Aorta (tissue), 5 donors: Measurements from ENCODE around the gene ERC1. TPM values are rescaled to one million over a fixed set of nuclear protein-coding genes. Genes with fewer than 3 reads are reported as not detected.
A peak's percentile ranks its signal among the peaks of the same experiment; 100 is the strongest.
"Not testable (repeated sequence)": the region's sequence is repeated elsewhere in the genome, so short reads cannot be mapped to it uniquely, and the experiment has no call there.

Source experiments
- ATAC-seq: fragments of 200-7000 bp; cut with Tn5 transposase; one replicate; pipeline ENCODE4 v1.9.1; 2022; ENCODE audit warnings: moderate library complexity; ENCODE audit not compliant: low FRiP score
- DNase-seq, 2 donors: peaks; one replicate each; pipeline ENCODE4 v3.0.0-alpha.2; 2020
- H3K27ac ChIP-seq, 2 donors: one replicate each; pipeline ENCODE4 v1.5.1; 2013; ENCODE audit warnings: low read length in 2 of 2, mild to moderate bottlenecking in 2 of 2, moderate library complexity in 2 of 2, control low read depth in 1 of 2, inconsistent platforms in 1 of 2, low read depth in 1 of 2
- H3K27me3 ChIP-seq, 2 donors: one replicate each; pipeline ENCODE4 v1.6.1; 2013; ENCODE audit warnings: control low read depth in 1 of 2, low read length in 1 of 2, mild to moderate bottlenecking in 1 of 2, moderate library complexity in 1 of 2; ENCODE audit not compliant: insufficient read depth in 2 of 2, control insufficient read depth in 1 of 2
- H3K36me3 ChIP-seq, 2 donors: one replicate each; pipeline ENCODE4 v1.6.1; 2013; ENCODE audit warnings: control low read depth in 1 of 2, low read length in 1 of 2, mild to moderate bottlenecking in 1 of 2; ENCODE audit not compliant: insufficient read depth in 2 of 2, control insufficient read depth in 1 of 2
- H3K4me1 ChIP-seq, 2 donors: one replicate each; pipeline ENCODE4 v1.6.1; 2013; ENCODE audit warnings: low read length in 2 of 2, control low read depth in 1 of 2, mild to moderate bottlenecking in 1 of 2, moderate library complexity in 1 of 2; ENCODE audit not compliant: insufficient read depth in 2 of 2, control insufficient read depth in 1 of 2
- H3K4me3 ChIP-seq, 2 donors: one replicate each; pipeline ENCODE4 v1.5.1; 2013; ENCODE audit warnings: low read length in 2 of 2, control low read depth in 1 of 2, mild to moderate bottlenecking in 1 of 2
- H3K9me3 ChIP-seq: one replicate; pipeline ENCODE4 v1.6.1; 2013; ENCODE audit warnings: mild to moderate bottlenecking, low read length; ENCODE audit not compliant: control insufficient read depth
- WGBS, 2 donors: extraction: QIAGEN DNeasy Blood & Tissue Kit; methylation state at CpG; one replicate each; pipeline ENCODE4 v1.1.7; 2013; 5-methylcytosine and 5-hydroxymethylcytosine counted together
- intact Hi-C, 2 donors: fragments of 100-400 bp; cut with DNase I; formaldehyde crosslinking; loops; one replicate each; pipeline versions ENCODE4 v1.14.2 to v1.15.0; 2022
- polyA plus RNA-seq, 2 donors: library from polyadenylated mRNA; stranded (reverse); fragments of 200-250 nt; gene quantifications; one replicate each; pipeline ENCODE4 v1.2.3, GENCODE V29; 2013
- total RNA-seq, 2 donors: library from RNA; stranded (reverse); fragmentation: NEBNext Ultra II Directional; extraction: Animal tissue kit (Norgen Biotek cat#: 25700); gene quantifications; one replicate each; pipeline ENCODE4 v1.2.1, GENCODE V29; 2021
- donor health status: healthy with polysubstance abuse.
- donor health status: Bipolar disorder and iron deficiency.
- donor health status: DM: no; HTN: no; CAD: no.
- donor health status: DM: no; HTN: no; CAD: no.
- donor health status: DM: yes; HTN: yes; CAD: no.

Gene ERC1
- total and polyA plus RNA-seq, 4 donors = 8.1 to 99.8 (median 45.3) TPM

DNA sequence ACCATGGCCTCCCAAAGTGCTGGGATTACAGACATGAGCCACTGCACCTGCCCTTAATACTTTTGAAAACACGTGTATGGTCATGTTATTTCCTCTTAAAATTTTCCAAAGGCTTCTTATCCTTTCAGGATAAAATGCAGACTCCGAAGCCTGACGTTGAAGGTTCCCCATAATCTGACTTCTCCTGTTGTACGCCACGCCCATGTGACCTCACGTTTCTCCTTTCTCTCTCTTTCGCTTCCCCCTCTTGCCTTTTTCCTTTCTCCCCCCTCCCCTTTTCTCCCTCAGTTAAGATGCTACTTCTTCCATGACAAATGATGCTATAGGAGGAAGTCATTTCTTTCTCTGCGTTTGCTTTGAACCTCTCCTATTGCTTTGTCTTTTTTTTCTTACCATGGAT lies 337.4 kb downstream of the ERC1 start:
- Histone ChIP-seq H3K27me3 (no peaks in the 10 kb centered on the region), H3K27ac (no peak overlapping the region), H3K9me3 (no peaks in the 10 kb centered on the region), H3K4me1 (no peaks in the 10 kb centered on the region), H3K36me3 (no peaks in the 10 kb centered on the region), H3K4me3 (no peak overlapping the region)
- no peak for ATAC-seq
- intact Hi-C loops = no loop called here
- DNase-seq = peak in 1 of 2 donors; percentile 83
- WGBS, 2 donors = 91 to 93% methylated on average over 8 of the region's 8 CpGs

DNA sequence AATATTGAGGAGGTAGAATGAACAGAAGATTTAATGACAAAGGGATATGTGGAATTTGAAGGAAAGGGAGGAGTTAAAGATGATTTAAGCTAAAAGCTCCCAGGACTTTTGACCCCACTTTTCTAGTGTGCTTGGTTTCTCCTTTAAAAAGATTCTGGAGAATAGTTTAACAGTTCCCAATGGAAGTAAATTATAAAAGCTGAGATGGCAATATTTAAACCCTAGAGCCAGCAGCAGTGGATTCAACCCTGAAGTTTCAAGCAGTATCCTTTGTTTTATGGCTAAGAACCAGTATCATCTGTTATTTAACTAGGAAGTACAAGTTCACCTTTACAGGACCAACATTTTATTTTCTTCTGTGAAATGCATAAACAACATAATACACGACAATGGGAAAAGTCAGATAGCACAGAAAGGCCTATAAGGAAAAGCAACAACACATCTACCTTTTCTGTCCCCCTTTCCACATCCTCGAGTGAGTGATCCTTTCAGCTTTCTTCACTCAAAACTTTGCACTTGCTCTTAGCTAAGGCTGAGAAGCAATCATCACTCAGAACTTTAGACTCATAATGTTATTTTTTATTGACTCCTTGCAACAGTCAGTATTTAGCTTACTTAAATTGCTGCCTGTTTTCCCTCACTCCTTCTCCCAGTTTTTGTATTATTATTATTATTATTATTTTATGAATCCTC lies 338.9 kb downstream of the ERC1 start:
- intact Hi-C loops = no loop called here
- 83 to 86% methylated on average over 2 of the region's 2 CpGs for WGBS, 2 donors
- Histone ChIP-seq H3K4me1 (no peaks in the 10 kb centered on the region), H3K27ac (no peak overlapping the region), H3K4me3 (no peak overlapping the region), H3K36me3 (no peaks in the 10 kb centered on the region), H3K27me3 (no peaks in the 10 kb centered on the region), H3K9me3 (no peaks in the 10 kb centered on the region)
- no peak for ATAC-seq
- DNase-seq = no peak

DNA sequence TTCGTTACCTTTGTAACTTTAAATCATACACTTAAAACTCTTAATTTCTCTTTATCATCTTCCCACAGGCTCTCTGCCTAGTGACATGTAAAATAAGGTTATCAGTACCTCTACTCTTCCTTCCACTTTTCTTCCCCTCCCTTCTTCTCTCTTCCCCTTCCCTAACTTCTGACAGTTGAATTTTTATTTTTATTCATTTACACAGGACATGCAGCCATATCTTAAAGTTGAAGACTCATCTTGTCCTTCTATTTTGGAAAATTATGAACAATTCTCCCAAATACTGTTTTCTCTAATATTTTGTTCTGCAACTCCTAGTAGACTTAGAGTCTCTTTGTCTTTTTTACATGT lies 339.4 kb downstream of the ERC1 start:
- no peak for ATAC-seq
- H3K36me3 ChIP-seq = no peaks in the 10 kb centered on the region
- no peaks in the 10 kb centered on the region for H3K4me1 ChIP-seq
- H3K27ac ChIP-seq = no peak overlapping the region
- H3K27me3 ChIP-seq = no peaks in the 10 kb centered on the region
- no peaks in the 10 kb centered on the region for H3K9me3 ChIP-seq
- no peak overlapping the region for H3K4me3 ChIP-seq
- intact Hi-C loops = no loop called here
- no peak for DNase-seq
- 99 to 100% methylated on average over 1 of the region's 1 CpG for WGBS, 2 donors

DNA sequence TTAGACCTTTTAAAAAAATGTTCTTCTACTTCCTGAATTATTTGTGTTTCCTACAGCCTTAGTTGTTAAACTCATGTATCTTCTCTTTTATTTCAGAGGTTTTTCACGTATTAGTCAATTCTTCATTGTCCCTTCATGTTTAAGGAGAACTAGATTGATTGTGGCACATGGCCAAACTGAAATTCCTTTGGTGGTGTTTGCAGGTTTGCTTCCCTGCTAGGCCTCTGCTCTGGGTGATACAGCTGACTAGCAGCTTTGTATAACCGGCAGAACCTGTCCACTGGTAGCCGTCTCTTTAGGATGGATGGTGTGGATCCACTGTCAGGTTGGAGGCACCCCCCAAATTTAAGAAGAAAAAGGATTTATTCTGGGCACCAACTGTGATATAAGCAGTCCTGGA lies 341.3 kb downstream of the ERC1 start:
- no peaks in the 10 kb centered on the region for H3K4me1 ChIP-seq
- H3K27me3 ChIP-seq = no peaks in the 10 kb centered on the region
- 81 to 87% methylated on average over 3 of the region's 3 CpGs for WGBS, 2 donors
- H3K36me3 ChIP-seq = no peaks in the 10 kb centered on the region
- H3K27ac ChIP-seq = no peak overlapping the region
- no peaks in the 10 kb centered on the region for H3K9me3 ChIP-seq
- no peak overlapping the region for H3K4me3 ChIP-seq
- intact Hi-C loops = no loop called here
- no peak for ATAC-seq
- no peak for DNase-seq

DNA sequence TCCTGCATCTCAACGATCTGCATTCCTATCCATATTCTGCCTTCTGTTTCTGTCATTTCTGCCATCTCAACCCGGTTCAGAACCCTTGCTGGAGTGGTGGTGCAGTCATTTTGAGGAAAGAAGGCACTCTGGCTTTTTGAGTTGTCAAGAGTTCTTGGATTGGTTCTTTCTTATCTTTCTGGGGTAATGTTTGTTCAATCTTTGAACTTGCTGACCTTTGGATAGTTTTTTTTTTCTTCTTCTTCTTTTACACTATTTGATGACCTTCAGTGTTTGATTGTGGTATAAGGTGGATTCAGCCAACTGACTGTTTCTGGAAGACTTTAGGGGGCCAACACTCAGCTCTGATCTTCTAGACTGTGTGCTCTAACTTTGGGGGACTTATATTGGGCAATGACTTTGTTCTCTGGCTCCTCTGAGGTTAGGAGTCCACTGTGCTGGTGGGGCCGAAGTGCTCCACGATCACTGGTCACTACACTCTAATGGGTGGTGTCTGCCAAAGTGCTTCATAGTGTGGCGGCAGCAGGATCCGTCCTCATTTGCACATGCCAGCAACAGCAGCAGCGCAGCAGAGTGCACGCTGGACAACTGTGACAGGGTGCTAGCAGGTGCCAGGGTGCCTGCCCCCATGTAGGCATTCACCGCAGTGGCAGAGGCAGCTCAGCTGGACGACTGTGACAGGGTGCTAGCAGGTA lies 347.6 kb downstream of the ERC1 start:
- no peaks in the 10 kb centered on the region for H3K9me3 ChIP-seq
- intact Hi-C loops = no loop called here
- no peaks in the 10 kb centered on the region for H3K27me3 ChIP-seq
- no peak overlapping the region for H3K27ac ChIP-seq
- H3K4me3 ChIP-seq = no peak overlapping the region
- no peaks in the 10 kb centered on the region for H3K4me1 ChIP-seq
- 85 to 90% methylated on average over 10 of the region's 10 CpGs for WGBS, 2 donors
- no peaks in the 10 kb centered on the region for H3K36me3 ChIP-seq
- ATAC-seq (no peak), DNase-seq (no peak)

DNA sequence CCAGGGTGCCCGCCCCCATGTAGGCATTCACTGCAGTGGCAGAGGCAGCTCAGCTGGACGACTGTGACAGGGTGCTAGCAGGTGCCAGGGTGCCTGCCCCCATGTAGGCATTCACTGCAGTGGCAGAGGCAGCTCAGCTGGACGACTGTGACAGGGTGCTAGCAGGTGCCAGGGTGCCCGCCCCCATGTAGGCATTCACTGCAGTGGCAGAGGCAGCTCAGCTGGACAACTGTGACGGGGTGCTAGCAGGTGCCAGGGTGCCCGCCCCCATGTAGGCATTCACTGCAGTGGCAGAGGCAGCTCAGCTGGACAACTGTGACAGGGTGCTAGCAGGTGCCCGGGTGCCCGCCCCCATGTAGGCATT lies 348.1 kb downstream of the ERC1 start:
- ATAC-seq, intact Hi-C loops: not testable (repeated sequence)

DNA sequence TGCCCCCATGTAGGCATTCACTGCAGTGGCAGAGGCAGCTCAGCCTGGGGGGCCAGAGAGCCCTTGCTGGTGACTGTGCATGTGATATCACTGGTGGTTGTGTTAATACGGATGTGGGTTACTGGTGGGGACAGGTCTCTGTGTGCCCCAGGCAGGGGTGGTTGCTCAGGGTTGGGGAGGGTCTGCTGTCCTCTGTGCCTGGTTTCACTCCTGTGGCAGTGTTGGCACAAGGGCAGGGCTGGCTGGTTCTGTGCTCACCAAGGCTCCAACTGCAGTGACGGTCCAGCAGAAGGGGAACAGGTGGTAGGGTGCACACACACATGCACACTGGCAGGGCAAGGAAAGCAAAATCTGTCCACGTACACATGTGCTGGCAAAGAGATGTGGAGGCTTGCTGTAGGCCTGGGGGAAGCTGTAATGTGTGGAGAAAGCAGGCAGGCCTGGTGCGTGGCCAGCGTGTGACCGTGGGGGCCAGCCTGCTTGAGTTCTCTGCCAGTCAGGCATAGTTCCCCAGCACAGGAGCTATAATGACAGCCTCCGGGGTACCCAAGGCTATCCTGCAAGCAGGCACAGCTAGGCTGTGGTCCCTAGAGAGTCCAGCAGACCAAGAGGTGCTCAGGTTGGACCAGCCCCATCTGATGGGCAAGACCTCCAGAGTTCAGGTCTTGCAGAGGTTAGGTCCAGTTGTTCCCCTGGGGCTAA lies 348.7 kb downstream of the ERC1 start:
- Histone ChIP-seq H3K27ac (no peak overlapping the region), H3K4me3 (no peak overlapping the region), H3K9me3 (no peaks in the 10 kb centered on the region), H3K27me3 (no peaks in the 10 kb centered on the region), H3K36me3 (no peaks in the 10 kb centered on the region), H3K4me1 (no peaks in the 10 kb centered on the region)
- intact Hi-C loops = no loop called here
- 70 to 71% methylated on average over 7 of the region's 7 CpGs for WGBS, 2 donors
- ATAC-seq (no peak), DNase-seq (no peak)

More for the DNA sequence above, 348.1 kb downstream of the ERC1 start:
- H3K9me3 ChIP-seq, H3K4me3 ChIP-seq, DNase-seq, H3K27me3 ChIP-seq, H3K36me3 ChIP-seq, H3K27ac ChIP-seq, H3K4me1 ChIP-seq: not testable (repeated sequence)
- 74 to 85% methylated on average over 5 to 8 of the region's 8 CpGs for WGBS, 2 donors

DNA sequence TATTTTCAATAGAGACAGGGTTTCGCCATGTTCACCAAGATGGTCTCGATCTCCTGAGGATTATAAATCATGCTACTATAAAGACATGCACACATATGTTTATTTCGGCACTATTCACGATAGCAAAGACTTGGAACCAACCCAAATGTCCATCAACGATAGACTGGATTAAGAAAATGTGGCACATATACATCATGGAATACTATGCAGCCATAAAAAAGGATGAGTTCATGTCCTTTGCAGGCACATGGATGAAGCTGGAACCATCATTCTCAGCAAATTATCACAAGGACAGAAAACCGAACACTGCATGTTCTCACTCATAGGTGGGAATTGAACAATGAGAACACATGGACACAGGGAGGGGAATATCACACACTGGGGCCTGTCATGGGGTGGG lies 350.2 kb downstream of the ERC1 start:
- H3K4me1 ChIP-seq, ATAC-seq, H3K4me3 ChIP-seq, intact Hi-C loops, H3K36me3 ChIP-seq, H3K27ac ChIP-seq, H3K9me3 ChIP-seq, DNase-seq, H3K27me3 ChIP-seq: not testable (repeated sequence)
- 80 to 85% methylated on average over 6 of the region's 6 CpGs for WGBS, 2 donors

DNA sequence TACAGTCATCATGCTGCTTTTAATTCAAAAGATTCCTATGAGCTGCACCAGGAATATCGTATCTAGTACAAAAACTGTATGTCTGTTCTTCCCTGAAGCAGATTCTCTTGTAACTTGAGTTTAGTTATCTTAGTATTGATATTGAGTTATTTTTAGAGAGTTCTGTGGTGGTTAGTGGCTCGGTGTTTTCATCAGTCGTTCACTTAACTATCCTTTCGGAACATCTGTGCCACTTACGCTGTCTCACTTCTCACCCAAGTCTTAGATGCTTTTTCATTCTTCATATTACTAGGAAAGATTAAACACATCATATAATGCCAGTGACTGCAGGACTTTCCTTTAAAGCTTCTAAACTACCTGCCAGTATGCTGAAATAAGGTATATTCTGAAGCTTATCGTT lies 352.4 kb downstream of the ERC1 start:
- no peaks in the 10 kb centered on the region for H3K27me3 ChIP-seq
- intact Hi-C loops = no loop called here
- no peaks in the 10 kb centered on the region for H3K4me1 ChIP-seq
- no peak overlapping the region for H3K4me3 ChIP-seq
- no peak for DNase-seq
- 71 to 78% methylated on average over 6 of the region's 6 CpGs for WGBS, 2 donors
- H3K36me3 ChIP-seq = no peaks in the 10 kb centered on the region
- H3K27ac ChIP-seq = no peak overlapping the region
- H3K9me3 ChIP-seq = no peaks in the 10 kb centered on the region
- ATAC-seq = no peak
